NK-92 (cell line): ENCODE results near the gene SP140.
"Not testable (repeated sequence)": the region's sequence is repeated elsewhere in the genome, so short reads cannot be mapped to it uniquely, and the experiment has no call there.

Experiments used
- DNase-seq: peaks from one replicate; lab custom pipeline; 2025; ENCODE audit not compliant: unreplicated experiment; lab: John Stamatoyannopoulos, UW

The SP140 gene

GRCh38 chr2:230225486-230225885 is at the start of gene SP140:
Gene SP140, plus strand, starts transcription at chr2:230225736. Its CDS starts 109 bp downstream, at chr2:230225845.
- DNase-seq = no peak

DNA sequence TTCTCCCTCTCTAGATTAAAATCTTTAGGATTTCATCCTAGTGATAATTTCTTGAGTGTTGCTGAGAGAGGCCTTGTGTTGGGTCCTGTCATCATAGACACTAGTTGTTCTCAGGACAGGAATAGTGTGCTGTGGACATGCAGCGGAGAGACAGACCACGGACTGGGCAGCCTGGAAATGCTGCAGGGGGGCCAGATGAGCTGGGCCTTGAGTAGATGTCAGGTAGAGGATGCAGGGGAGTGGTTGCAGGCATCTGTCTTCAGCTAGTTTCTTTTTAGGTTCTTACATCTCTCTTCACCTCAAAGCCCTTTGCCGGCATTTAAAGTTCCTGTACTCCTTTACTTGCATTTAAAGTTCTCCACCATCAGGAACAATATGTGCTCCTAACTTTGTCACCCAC is 48.5 kb upstream of the SP140 start:
- no peak for DNase-seq

DNA sequence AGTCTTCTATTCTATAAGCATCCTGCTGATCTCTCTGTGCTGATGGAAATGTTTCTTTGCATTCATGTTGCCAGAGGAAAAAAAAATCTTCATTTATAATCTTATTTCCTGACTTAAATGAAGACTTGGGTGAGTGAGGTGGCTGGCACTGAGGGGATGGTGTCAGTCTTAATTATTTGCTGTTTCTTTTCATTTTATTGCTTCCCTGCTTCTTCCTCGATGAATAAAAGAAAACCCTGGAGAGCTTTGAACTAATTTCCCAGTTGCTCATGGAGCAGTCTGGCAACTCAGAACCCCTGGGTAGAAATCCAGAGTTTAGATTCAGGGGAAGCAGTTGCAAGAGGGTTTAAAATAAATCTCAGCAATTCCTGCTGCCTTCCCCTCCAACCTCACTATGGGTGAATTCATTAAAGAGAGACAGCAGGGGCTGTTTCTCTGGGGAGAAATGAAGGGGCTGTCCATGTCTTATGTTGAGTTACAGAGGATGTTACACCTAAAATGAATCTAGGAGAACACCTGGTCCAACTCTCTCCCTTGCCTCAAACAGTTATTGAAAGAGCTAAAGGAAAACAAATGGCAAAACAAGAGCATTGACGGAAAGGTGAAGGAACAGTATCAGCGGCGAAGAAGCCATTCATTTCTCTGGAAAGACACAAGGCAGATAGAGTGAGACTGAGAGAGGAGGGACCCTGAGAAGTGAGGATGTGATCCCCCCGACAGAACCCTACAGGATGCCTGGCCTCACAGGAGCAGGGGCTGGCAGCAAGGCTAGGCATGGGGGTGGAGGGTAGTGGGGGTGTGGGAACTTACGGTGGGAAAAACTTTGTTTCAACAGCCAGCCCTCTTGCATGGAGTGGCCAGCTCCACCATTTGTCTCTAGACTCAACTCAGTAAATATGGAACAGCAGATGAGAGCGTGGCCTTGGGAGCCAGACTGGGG is 46.7 kb upstream of the SP140 start:
- no peak for DNase-seq

- no peak for DNase-seq
These were observed 45.6 kb upstream of the SP140 start for GRCh38 chr2:230179907-230180306.

DNA sequence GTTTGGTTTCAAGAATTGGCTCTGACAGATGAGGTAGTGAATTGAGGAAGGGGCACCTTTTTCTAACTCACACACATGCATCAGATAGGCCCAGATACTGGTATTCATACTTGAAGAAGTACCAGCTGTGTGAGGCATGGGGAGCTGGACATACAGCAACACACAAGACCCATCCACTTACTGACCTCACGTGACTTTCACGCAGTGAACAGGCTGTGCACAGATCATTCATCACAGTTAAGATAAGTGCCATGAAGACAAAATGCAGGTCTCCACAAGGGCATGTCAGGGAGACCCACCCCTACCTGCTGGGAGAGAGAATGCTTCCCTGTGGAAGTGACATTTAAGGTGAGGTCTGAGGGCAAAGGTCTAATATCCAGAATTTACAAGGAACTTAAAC is 44.3 kb upstream of the SP140 start:
- DNase-seq = no peak

DNA sequence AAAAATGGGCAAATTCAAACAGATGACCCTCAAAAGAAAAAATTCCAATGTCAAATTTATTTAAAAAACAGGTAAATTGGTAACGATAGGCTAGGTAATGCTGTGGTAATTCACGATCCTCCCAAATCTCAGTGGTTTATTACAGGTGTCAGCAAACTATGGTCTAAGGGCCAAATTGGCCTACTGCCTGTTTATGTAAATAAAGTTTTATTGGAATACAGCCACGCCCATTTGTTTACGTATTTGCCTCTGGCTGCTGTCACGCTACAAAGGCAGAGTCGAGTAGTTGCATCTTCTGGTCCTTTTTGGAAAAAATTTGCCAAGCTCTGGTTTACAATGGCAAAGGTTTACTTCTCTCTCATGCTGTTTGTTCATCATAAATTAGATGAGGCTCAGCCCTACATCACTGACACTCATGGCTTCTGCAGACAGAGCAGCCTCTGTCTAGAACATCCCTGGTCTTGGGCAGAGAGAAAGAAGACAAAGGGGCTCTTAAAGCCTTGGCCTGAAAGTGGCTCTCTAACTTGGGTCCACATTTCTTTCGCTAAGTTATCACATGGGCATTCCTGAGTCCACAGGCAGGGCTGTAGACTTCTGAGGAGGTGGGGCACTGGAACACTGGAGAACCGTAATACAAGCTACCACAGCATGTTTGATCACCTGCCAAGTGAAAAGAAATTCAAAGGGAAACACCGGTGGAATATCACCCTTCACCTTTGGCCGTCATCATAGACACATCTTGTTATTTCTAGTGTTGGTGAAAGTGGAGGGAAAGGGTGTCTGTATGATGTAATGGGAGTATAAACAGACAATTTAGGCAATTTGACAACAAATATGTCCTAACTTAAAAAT is 40.6 kb upstream of the SP140 start:
- DNase-seq = no peak

GRCh38 chr2:230202430-230203109 is 23.0 kb upstream of the SP140 start:
- DNase-seq = no peak

GRCh38 chr2:230203110-230203676 is 22.3 kb upstream of the SP140 start:
- DNase-seq = no peak

DNA sequence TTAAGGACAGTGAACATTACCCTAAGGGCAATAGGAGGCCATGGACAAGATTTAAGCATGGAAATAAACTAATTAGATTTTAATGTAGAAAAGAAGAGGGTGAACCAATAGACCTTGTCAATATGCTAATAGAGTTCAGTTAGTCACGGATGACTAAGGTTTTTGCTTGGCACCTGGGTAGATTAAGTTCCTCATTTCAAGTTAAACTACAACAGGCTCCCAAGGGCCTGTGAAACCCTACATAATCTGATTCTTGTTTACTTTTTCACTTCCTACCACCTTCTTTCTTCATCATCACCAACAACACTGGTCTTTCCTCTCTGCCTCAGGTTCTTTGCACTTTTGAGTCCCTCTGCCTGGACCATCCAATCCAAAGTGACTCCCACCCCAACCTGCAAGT is 20.5 kb upstream of the SP140 start:
- DNase-seq = no peak

- DNase-seq = no peak
These were observed 19.8 kb upstream of the SP140 start for GRCh38 chr2:230205721-230206120.

DNA sequence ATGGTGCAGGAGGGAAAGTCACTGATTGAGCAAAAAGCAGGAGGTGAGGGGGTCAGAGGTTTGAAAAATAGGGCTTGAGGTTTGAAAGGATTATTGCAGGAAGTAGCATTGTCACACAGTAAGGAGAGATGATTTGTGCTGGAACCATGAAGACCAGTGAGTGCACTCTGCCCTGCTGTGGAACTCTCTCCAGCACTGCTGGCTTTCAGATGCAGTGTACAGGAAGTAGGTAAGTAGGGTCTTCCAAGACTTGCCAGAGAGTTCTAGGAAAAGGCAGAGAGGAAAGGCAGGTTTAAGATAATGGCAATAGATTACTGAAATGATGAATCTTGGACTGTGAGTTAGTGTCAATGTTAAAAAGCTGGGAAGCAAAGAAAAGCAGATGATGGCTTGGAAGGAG is 17.0 kb upstream of the SP140 start:
- no peak for DNase-seq

GRCh38 chr2:230209422-230210051 is 16.0 kb upstream of the SP140 start:
- no peak for DNase-seq

DNA sequence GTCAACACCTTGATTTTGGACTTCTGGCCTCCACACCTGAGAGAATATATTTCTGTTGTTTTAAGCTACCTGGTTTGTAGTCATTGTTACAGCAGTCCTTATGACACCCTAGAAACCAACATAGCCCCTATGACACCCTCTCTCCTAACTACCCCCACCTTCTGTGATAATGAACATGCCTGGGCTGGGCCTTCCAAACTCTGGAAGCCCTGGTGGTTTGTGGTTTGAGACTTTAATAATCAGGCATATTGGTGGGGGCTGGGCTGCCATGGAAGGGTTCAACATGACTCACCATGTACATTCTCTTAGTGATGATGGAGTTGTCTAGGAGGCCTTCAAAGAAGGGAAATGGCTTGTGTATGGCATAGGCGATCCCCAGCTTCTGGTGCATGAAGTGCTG is 9.0 kb upstream of the SP140 start:
- no peak for DNase-seq

DNA sequence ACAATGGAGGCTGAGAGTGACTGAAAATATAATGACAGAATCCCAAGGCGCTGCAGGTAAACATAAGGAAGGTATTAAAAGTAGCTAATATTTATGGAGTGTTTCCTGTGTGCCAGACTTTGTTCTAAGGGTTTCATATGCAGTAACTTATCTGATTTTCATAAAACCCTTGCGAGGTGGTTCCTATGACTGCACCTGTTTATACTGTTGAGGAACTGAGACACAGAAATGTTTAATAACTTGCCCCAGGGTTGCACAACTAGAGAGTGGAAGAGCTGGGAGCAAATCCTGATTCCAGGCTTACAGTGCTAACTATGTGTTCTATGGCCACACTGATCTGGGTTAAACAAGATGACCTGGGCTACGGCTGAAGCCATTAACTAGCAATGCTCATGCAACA is 8.1 kb upstream of the SP140 start:
- no peak for DNase-seq

- DNase-seq = no peak
These were observed 7.1 kb upstream of the SP140 start for GRCh38 chr2:230218421-230218820.

DNA sequence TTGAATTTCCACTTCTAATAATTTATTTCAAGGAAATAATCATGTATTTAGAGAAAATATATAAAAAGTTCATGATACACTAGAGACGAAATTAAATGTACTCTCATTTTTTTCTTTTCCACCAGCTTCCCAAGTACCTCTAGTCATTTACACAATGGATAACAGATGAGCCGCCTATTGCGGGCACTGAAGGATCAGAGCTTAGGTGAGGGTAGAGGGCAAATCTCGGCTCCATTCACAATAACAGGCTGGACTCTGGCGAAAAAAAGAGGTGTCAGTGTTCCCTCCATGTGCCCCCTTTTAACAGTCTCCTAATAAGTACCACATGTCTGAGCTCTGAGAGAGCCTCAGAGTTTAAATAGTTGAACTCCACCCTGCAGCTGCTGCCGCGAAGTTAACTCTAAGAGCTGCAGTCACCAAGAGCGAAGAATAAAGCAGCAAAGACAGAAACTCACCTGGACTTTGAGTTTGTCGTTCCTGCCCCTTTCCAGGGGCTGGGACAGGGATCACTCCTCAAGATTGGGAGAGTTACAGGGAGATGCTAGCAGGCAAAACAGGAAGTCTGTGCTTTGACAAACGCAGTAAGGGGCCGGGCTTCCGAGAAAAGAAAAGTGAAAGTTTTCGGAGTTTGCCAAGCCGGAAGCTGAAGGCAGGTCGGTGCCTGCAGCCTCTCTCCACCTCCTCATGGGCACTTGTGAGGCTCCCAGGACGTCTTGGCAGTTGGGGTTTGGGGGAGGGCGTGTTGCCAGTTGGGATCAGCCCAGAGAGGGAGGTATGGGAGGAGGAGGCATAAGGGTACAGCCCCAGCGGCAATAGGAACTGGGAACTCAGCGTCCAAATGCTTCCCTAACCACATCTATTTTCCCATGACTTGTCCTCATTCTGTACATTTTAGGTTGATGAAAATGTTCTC is 5.9 kb upstream of the SP140 start, which contains the start of gene SP110:
SP110 (minus strand) TSS at position 566 of the 913 bp plus-strand sequence. CDS start 3,057 bp downstream, outside the sequence.
- DNase-seq = no peak

GRCh38 chr2:230220347-230220969 is 5.1 kb upstream of the SP140 start:
- no peak for DNase-seq

DNA sequence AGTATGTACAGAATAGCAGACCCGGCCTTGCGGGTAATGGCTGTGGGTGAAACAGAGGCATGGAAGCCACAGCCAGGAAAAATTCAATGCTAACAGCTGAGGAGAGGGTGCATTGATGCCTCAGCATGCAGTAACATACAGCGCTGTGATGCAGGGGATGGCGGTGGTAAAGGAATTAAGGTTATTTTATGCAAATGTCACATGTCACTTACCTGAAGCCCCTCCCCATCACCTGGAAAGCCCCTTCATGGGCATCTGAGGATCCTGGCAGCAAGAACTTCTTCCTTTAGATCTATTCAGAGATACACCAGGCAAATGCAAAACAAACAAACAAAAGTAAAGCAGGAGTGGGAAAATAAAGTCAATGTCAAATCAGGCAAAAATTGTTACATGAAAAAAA is 4.0 kb upstream of the SP140 start:
- DNase-seq = no peak

DNA sequence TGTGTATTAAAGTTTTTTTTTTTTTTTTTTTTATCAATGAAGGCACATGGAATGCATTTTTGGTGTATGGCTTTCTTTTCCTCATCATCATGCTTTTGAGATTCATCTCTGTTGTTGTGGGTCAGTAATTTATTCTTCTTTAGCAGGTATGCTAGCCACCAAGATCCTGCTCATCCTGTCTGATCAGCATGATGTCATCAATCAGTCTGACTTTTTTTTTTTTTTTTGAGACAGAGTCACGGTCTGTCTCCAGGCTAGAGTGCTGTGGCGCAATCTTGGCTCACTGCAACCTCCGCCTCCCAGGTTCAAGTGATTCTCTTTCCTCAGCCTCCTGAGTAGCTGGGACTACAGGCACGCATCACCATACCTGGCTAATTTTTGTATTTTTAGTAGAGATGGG is 2.7 kb upstream of the SP140 start:
- DNase-seq = not testable (repeated sequence)
